ENCODE data around the gene RASA2. TPM values are rescaled to one million over a fixed set of nuclear protein-coding genes. Genes with fewer than 3 reads are reported as not detected.
A peak's percentile ranks its signal among the peaks of the same experiment; 100 is the strongest.

The RASA2 gene
- total RNA-seq, 1 experiment from 2014 or later, result 14.5 TPM

DNA sequence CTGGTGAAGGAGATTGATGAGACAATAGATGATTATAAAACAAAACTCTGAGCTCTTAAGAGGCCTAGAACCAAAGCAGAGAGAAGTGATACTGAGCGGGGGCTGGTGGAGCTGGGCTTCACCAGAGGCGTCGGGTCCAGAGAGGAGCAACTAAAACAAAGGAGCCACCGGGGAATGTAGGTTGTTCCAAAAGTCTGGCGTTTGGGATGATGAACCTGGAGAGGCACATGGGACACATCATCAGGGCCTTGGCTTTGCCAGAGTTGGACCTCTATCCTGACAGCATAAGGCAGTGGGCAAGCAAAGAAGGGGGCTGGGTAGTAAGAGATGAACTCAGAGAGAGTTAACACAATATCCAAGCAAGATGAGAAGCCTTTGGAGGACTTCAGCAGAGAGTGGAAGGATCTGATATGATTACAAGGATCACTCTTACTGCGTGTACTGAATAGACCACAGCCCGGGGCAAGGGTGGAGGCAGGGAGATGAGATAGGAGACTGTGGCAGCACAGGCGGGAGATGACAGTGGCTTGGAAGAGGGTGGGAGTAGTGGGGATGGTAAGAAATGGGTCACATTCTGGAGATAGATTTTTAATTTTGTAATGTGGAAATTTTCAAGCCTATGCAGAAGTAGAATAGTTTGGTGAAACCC, 36.0 kb upstream of the RASA2 start:
- ATAC-seq (no peak), DNase-seq (ENCODE audit: low read depth, low spot score) (no peak)
- H3K27ac ChIP-seq (ENCODE audit: low read length), result no peak overlapping the region
- TF ChIP-seq POLR2AphosphoS5 (IDR thresholded peaks at IDR 0.05; ENCODE audit: low read depth, low read length), result peak; percentile 24; the same call in 1 of the 2 replicates
- no peak for TF ChIP-seq SIN3A (IDR thresholded peaks at IDR 0.05; ENCODE audit: borderline replicate concordance, insufficient read depth, low read depth, low read length)
- H3K27me3 ChIP-seq (ENCODE audit: control insufficient read depth, insufficient read depth, low read length), result no peaks in the 10 kb centered on the region
- ChIA-PET POLR2A (no interaction called here), CTCF (interaction anchor here (0.6 to 0.7 kb wide), 2 partner anchors 148 to 220 kb away, joined by 4 to 6 read pairs; no protein-coding TSS in a partner anchor)
- H3K36me3 ChIP-seq (ENCODE audit: control insufficient read depth, insufficient read depth, low read length), result peaks cover 2% of the 10 kb centered on the region; the same call in 1 of the 2 replicates
- in situ Hi-C loops (cut with HindIII; ENCODE audit: low pct_unique_long_range_greater_than_20kb, low sequenced_read_pairs) (no loop called here), intact Hi-C loops (cut with micrococcal nuclease; ENCODE audit: unreplicated experiment) (no loop called here)
- H3K9me3 ChIP-seq (ENCODE audit: control insufficient read depth, insufficient read depth, low read depth, low read length), result no peaks in the 10 kb centered on the region
- no peaks in the 10 kb centered on the region for H3K4me1 ChIP-seq (ENCODE audit: control insufficient read depth, insufficient read depth, low read length)
- no TSS peak for BruUV-seq (replicated peaks)
- H3K4me3 ChIP-seq (ENCODE audit: low read depth in 2 of 2, low read length in 2 of 2), result no peak overlapping the region

DNA sequence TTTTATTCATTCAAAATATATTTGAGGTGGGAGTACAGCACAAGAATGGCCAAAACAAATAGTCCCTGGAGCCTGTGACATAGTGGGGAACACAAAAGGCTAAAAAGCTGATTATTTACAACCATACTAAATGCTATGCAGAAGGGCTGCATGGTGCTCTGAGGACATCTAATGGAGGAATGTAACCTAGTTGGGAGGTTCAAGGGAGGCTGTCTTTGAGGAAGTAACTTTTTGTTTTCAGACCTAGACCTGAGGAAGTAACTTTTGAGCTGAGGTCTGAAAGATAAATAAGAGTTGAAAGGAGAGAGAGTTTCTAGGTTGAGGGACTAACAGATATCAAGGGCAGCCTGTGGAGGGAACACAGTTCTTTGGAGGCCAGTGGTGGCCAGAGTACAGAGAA, 34.8 kb upstream of the RASA2 start:
- intact Hi-C loops (cut with micrococcal nuclease; ENCODE audit: unreplicated experiment), result loop anchor here (2.0 kb wide), 1 partner anchor 139 kb away; no protein-coding TSS in a partner anchor
- BruUV-seq (replicated peaks), result no TSS peak
- no peak overlapping the region for H3K27ac ChIP-seq (ENCODE audit: low read length)

GRCh38 chr3:141452773-141453172, 34.1 kb upstream of the RASA2 start:
- H3K36me3 ChIP-seq (ENCODE audit: control insufficient read depth, insufficient read depth, low read length), result no peaks in the 10 kb centered on the region
- H3K4me3 ChIP-seq (ENCODE audit: low read depth in 2 of 2, low read length in 2 of 2), result no peak overlapping the region
- in situ Hi-C loops (cut with HindIII; ENCODE audit: low pct_unique_long_range_greater_than_20kb, low sequenced_read_pairs), result no loop called here

More for the DNA sequence above, 34.8 kb upstream of the RASA2 start:
- Histone ChIP-seq H3K4me3 (ENCODE audit: low read depth in 2 of 2, low read length in 2 of 2) (no peak overlapping the region), H3K27me3 (ENCODE audit: control insufficient read depth, insufficient read depth, low read length) (no peaks in the 10 kb centered on the region), H3K36me3 (ENCODE audit: control insufficient read depth, insufficient read depth, low read length) (no peaks in the 10 kb centered on the region), H3K4me1 (ENCODE audit: control insufficient read depth, insufficient read depth, low read length) (no peaks in the 10 kb centered on the region), H3K9me3 (ENCODE audit: control insufficient read depth, insufficient read depth, low read depth, low read length) (no peaks in the 10 kb centered on the region)
- CTCF ChIA-PET, result interaction anchor here (0.6 to 2.1 kb wide), 5 partner anchors 10 to 148 kb away, joined by 3 to 11 read pairs (median 5); no protein-coding TSS in a partner anchor
- in situ Hi-C loops (cut with HindIII; ENCODE audit: low pct_unique_long_range_greater_than_20kb, low sequenced_read_pairs), result no loop called here
- TF ChIP-seq, protein P1, sequence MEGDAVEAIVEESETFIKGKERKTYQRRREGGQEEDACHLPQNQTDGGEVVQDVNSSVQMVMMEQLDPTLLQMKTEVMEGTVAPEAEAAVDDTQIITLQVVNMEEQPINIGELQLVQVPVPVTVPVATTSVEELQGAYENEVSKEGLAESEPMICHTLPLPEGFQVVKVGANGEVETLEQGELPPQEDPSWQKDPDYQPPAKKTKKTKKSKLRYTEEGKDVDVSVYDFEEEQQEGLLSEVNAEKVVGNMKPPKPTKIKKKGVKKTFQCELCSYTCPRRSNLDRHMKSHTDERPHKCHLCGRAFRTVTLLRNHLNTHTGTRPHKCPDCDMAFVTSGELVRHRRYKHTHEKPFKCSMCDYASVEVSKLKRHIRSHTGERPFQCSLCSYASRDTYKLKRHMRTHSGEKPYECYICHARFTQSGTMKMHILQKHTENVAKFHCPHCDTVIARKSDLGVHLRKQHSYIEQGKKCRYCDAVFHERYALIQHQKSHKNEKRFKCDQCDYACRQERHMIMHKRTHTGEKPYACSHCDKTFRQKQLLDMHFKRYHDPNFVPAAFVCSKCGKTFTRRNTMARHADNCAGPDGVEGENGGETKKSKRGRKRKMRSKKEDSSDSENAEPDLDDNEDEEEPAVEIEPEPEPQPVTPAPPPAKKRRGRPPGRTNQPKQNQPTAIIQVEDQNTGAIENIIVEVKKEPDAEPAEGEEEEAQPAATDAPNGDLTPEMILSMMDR (IDR thresholded peaks at IDR 0.05), result peak; percentile 82
- TF ChIP-seq TCF7L2 (IDR thresholded peaks at IDR 0.05; ENCODE audit: low read depth, low read length), result no peak
- DNase-seq (ENCODE audit: low read depth, low spot score) (peak; percentile 47), ATAC-seq (peak; percentile 66)
- POLR2A ChIA-PET, result no interaction called here

More at GRCh38 chr3:141452773-141453172, 34.1 kb upstream of the RASA2 start:
- no peaks in the 10 kb centered on the region for H3K4me1 ChIP-seq (ENCODE audit: control insufficient read depth, insufficient read depth, low read length)
- ATAC-seq, result no peak
- no TSS peak for BruUV-seq (replicated peaks)
- intact Hi-C loops (cut with micrococcal nuclease; ENCODE audit: unreplicated experiment), result loop anchor here (2.0 kb wide), 1 partner anchor 140 kb away; no protein-coding TSS in a partner anchor
- H3K27ac ChIP-seq (ENCODE audit: low read length), result no peak overlapping the region
- TF ChIP-seq SIN3A (IDR thresholded peaks at IDR 0.05; ENCODE audit: borderline replicate concordance, insufficient read depth, low read depth, low read length) (no peak), POLR2AphosphoS5 (IDR thresholded peaks at IDR 0.05; ENCODE audit: low read depth, low read length) (no peak), TCF7L2 (IDR thresholded peaks at IDR 0.05; ENCODE audit: low read depth, low read length) (no peak)
- TF ChIP-seq, protein P2, sequence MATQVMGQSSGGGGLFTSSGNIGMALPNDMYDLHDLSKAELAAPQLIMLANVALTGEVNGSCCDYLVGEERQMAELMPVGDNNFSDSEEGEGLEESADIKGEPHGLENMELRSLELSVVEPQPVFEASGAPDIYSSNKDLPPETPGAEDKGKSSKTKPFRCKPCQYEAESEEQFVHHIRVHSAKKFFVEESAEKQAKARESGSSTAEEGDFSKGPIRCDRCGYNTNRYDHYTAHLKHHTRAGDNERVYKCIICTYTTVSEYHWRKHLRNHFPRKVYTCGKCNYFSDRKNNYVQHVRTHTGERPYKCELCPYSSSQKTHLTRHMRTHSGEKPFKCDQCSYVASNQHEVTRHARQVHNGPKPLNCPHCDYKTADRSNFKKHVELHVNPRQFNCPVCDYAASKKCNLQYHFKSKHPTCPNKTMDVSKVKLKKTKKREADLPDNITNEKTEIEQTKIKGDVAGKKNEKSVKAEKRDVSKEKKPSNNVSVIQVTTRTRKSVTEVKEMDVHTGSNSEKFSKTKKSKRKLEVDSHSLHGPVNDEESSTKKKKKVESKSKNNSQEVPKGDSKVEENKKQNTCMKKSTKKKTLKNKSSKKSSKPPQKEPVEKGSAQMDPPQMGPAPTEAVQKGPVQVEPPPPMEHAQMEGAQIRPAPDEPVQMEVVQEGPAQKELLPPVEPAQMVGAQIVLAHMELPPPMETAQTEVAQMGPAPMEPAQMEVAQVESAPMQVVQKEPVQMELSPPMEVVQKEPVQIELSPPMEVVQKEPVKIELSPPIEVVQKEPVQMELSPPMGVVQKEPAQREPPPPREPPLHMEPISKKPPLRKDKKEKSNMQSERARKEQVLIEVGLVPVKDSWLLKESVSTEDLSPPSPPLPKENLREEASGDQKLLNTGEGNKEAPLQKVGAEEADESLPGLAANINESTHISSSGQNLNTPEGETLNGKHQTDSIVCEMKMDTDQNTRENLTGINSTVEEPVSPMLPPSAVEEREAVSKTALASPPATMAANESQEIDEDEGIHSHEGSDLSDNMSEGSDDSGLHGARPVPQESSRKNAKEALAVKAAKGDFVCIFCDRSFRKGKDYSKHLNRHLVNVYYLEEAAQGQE (IDR thresholded peaks at IDR 0.05; ENCODE audit: insufficient read depth in 1 of 2, low read depth in 2 of 2, low read length in 1 of 2), result no peak
- TF ChIP-seq, protein P1 (IDR thresholded peaks at IDR 0.05), result no peak
- DNase-seq (ENCODE audit: low read depth, low spot score), result no peak
- CTCF ChIA-PET, result interaction anchor here (0.6 to 2.1 kb wide), 9 partner anchors 11 to 259 kb away, joined by 3 to 12 read pairs (median 5); no protein-coding TSS in a partner anchor
- no peaks in the 10 kb centered on the region for H3K27me3 ChIP-seq (ENCODE audit: control insufficient read depth, insufficient read depth, low read length)
- POLR2A ChIA-PET, result no interaction called here
- H3K9me3 ChIP-seq (ENCODE audit: control insufficient read depth, insufficient read depth, low read depth, low read length), result no peaks in the 10 kb centered on the region
